Thoracic aorta (tissue), 2 donors: ENCODE measurements around the gene MICAL3. TPM values are rescaled to one million over a fixed set of nuclear protein-coding genes. Genes with fewer than 3 reads are reported as not detected.
A peak's percentile ranks its signal among the peaks of the same experiment; 100 is the strongest.

Source experiments
- ATAC-seq: fragments of 150-250 bp; one replicate; pipeline ENCODE4 v1.8.0; 2017; ENCODE audit warnings: low read depth; ENCODE audit not compliant: insufficient number of reproducible peaks, low FRiP score
- DNase-seq: peaks from one replicate; pipeline ENCODE4 v3.0.0-alpha.2; 2020; ENCODE audit warnings: low spot score
- H3K27ac ChIP-seq, 2 donors: fragments of 200-600 bp; sonication (generic); 1 replicate in 1 of 2; 2 replicates in 1 of 2; pipeline ENCODE4 v1.5.1; 2016; ENCODE audit warnings: mild to moderate bottlenecking in 2 of 2, moderate library complexity in 2 of 2
- H3K27me3 ChIP-seq: fragments of 200-600 bp; sonication (generic); replicated peaks from 2 replicates; pipeline ENCODE4 v1.6.0; 2016; ENCODE audit warnings: mild to moderate bottlenecking; ENCODE audit not compliant: insufficient read depth
- H3K36me3 ChIP-seq: fragments of 200-600 bp; sonication (generic); one replicate; pipeline ENCODE4 v1.5.1; 2016
- H3K4me1 ChIP-seq, 2 donors: fragments of 200-600 bp; sonication (generic); 1 replicate in 1 of 2; 2 replicates in 1 of 2; pipeline versions ENCODE4 v1.5.1 to v1.6.0; 2016; ENCODE audit warnings: low read depth in 2 of 2, mild to moderate bottlenecking in 1 of 2; ENCODE audit not compliant: control insufficient read depth in 1 of 2
- H3K4me3 ChIP-seq: fragments of 200-600 bp; sonication (generic); 2 replicates; pipeline ENCODE4 v1.5.1; 2016; ENCODE audit warnings: mild to moderate bottlenecking
- H3K9me3 ChIP-seq: fragments of 200-600 bp; sonication (generic); 2 replicates; pipeline ENCODE4 v1.5.1; 2016
- total RNA-seq, 2 donors: library from RNA; depleted of rRNA; stranded (reverse); fragments of >200 nt; gene quantifications; one replicate each; pipeline versions ENCODE4 v1.1.0 to v1.2.3, GENCODE V29; 2016
- TF ChIP-seq, protein P1 (sequence below): fragments of 200-600 bp; sonication (generic); IDR thresholded peaks from one replicate; pipeline ENCODE4 v1.5.1; 2019; ENCODE audit warnings: antibody characterized with exemption

The MICAL3 gene
- total RNA-seq, 2 donors from 2014 or later: 45.2 to 78.0 TPM

DNA sequence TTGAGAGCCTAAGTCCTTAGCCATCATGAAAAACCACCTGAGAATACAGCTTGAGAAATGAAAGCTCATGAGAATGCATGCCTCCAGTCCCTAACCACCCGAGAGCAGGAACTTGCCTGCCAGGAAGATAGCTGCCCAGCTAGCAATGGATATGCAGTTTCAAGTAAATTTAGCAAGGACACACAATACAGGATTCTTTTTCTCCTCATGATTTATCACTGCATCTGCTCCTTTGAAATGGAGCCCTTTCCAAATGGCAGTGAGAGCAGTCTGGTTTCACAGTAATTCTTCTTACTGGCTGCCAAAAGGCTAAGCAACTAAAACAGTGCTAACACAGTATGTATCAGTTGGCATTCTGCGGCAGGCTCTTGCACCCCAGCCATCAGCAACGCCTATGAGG is 109.9 kb downstream of the MICAL3 start:
- no peaks in the 10 kb centered on the region for H3K27me3 ChIP-seq
- DNase-seq: no peak
- peaks cover 12 to 46% of the 10 kb centered on the region in 2 donors for H3K4me1 ChIP-seq
- TF ChIP-seq, protein P1, sequence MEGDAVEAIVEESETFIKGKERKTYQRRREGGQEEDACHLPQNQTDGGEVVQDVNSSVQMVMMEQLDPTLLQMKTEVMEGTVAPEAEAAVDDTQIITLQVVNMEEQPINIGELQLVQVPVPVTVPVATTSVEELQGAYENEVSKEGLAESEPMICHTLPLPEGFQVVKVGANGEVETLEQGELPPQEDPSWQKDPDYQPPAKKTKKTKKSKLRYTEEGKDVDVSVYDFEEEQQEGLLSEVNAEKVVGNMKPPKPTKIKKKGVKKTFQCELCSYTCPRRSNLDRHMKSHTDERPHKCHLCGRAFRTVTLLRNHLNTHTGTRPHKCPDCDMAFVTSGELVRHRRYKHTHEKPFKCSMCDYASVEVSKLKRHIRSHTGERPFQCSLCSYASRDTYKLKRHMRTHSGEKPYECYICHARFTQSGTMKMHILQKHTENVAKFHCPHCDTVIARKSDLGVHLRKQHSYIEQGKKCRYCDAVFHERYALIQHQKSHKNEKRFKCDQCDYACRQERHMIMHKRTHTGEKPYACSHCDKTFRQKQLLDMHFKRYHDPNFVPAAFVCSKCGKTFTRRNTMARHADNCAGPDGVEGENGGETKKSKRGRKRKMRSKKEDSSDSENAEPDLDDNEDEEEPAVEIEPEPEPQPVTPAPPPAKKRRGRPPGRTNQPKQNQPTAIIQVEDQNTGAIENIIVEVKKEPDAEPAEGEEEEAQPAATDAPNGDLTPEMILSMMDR: no peak
- H3K4me3 ChIP-seq: no peak overlapping the region
- ATAC-seq: no peak
- H3K36me3 ChIP-seq: no peaks in the 10 kb centered on the region
- H3K27ac ChIP-seq: no peak overlapping the region
- no peaks in the 10 kb centered on the region for H3K9me3 ChIP-seq

DNA sequence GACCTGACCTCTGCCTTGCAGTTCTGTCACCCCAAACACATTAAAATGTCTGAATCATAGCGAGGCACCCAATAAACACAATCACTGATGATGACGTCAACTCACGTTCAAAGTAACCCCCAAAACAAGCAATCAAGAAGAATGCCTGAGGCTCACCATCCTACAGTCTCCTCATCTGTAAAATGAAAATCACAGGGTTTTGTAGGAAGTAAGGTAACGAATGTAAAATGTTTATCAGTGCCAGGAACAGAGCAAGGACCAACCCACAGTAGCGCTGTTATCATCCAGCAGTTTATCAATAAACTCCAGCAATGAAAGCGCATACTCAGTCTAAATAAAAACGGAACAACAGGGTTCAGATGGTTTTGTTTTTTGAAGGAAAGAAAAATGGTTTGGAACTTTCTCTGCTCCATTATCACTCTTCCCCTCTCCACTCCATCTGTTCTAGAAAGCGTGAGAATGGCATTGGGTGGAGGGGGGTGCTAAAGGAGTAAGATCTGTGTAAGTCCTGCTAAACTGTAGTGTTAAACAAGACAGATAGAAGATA is 110.5 kb downstream of the MICAL3 start:
- no peak for ATAC-seq
- H3K4me1 ChIP-seq: peaks cover 12 to 43% of the 10 kb centered on the region in 2 donors
- TF ChIP-seq, protein P1: no peak
- no peak overlapping the region for H3K27ac ChIP-seq
- no peak for DNase-seq
- no peaks in the 10 kb centered on the region for H3K36me3 ChIP-seq
- no peaks in the 10 kb centered on the region for H3K9me3 ChIP-seq
- H3K27me3 ChIP-seq: no peaks in the 10 kb centered on the region
- no peak overlapping the region for H3K4me3 ChIP-seq

DNA sequence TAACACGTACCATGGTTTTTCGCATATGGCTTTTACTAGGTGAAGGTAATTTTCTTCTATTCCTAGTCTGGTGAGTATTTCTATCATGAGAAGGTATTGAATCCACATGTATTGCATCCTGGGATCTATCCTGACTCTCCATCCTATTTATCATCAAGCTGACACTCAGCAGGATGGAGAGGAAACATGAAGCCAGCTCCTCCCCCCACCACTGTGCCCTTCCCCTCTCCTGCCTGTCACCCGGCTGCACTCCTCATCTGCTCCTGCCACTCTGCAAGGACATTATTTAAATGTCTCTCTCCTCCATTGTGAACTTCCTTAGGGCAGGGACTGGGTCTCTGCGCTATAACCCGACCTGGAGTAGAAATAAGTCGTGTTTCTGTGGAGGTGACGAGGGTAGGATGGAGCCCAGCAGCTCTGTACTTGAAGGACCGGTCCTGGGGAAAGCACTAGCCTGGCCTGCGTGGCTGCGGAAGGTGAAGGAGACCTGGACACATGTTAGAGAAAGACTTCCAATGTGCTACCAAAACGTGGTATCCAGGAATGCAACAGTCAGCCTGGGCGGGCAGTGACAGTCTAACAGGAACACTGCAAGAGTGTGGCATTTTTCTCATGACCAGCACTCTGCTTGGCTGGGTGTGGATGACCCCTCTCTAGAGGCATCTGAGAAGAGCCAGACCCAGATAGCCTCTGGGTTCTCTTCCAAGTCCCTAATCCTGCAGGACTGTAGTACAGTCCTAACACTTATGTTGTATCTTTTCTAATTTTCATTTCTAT is 111.2 kb downstream of the MICAL3 start:
- ATAC-seq (no peak), DNase-seq (no peak)
- TF ChIP-seq, protein P1: no peak
- peaks cover 12 to 40% of the 10 kb centered on the region in 2 donors for H3K4me1 ChIP-seq
- no peaks in the 10 kb centered on the region for H3K36me3 ChIP-seq
- no peaks in the 10 kb centered on the region for H3K27me3 ChIP-seq
- H3K4me3 ChIP-seq: no peak overlapping the region
- H3K27ac ChIP-seq: no peak overlapping the region
- H3K9me3 ChIP-seq: no peaks in the 10 kb centered on the region

DNA sequence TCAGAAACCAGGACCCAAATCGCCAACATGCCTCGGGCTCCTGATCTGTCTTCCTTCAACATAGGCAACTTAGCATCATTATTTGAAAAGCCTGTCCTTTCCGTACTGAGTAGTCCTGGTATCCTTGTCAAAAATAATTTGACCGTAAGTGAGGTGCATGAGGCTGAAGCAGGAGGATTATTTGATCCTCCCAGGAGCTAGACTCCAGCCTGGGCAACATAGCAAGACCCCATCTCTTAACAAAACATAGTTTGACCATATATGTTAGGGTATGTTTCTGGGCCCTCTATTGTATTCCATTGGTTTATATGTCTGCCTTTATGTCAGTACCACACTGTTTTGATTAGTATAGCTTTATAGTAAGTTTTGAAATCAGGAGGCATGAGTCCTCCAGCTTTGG is 112.5 kb downstream of the MICAL3 start:
- Histone ChIP-seq H3K4me1 (peaks cover 12 to 40% of the 10 kb centered on the region in 2 donors), H3K36me3 (peaks cover 2% of the 10 kb centered on the region), H3K4me3 (no peak overlapping the region), H3K27me3 (no peaks in the 10 kb centered on the region), H3K27ac (peak overlapping the region; percentile 66 to 70), H3K9me3 (no peaks in the 10 kb centered on the region)
- ATAC-seq (no peak), DNase-seq (no peak)
- TF ChIP-seq, protein P1: no peak

DNA sequence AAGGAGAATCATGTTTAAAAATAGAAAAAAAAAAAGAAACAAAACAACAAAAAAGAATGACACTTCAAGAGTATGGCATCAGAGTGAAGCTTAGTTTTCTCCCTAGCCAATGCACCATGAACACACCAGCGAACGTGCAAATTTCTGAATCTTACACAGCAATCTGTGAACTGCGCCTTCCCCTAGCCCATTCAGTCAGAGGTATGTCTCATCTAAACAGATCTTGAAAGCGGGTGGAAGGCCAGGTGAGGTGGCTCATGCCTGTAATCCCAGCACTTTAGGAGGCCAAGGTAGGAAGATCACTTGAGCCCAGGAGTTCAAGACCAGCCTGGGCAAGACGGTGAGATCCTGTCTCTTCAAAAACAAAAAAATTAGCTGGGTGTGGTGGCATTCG is 113.1 kb downstream of the MICAL3 start:
- ATAC-seq: peak; percentile 21
- peak overlapping the region; percentile 66 to 70 for H3K27ac ChIP-seq
- peak overlapping the region; percentile 23 for H3K4me3 ChIP-seq
- TF ChIP-seq, protein P1: no peak
- H3K9me3 ChIP-seq: no peaks in the 10 kb centered on the region
- H3K4me1 ChIP-seq: peaks cover 12 to 40% of the 10 kb centered on the region in 2 donors
- peaks cover 8% of the 10 kb centered on the region for H3K36me3 ChIP-seq
- H3K27me3 ChIP-seq: no peaks in the 10 kb centered on the region
- no peak for DNase-seq
